GM23338 (cell line): ENCODE results near the gene CD4. TPM values are rescaled to one million over a fixed set of nuclear protein-coding genes. Genes with fewer than 3 reads are reported as not detected.

Experiments used
- ATAC-seq: fragments of 200-7000 bp; cut with Tn5 transposase; 3 replicates; pipeline ENCODE4 v1.9.1; 2020
- DNase-seq: peaks from one replicate; pipeline ENCODE4 v3.0.0-alpha.2; 2015; ENCODE audit warnings: low spot score
- H2AFZ ChIP-seq: fragments of 200-600 bp; sonication (generic); 2 replicates; pipeline ENCODE4 v1.8.0; 2016; ENCODE audit warnings: antibody characterized with exemption, mild to moderate bottlenecking, moderate library complexity
- H3F3A ChIP-seq: fragments of 200-600 bp; sonication (generic); replicated peaks from 2 replicates; pipeline ENCODE4 v1.8.0; 2017; ENCODE audit warnings: antibody characterized with exemption, mixed run types, low read depth
- H3K27ac ChIP-seq: fragments of 200-600 bp; sonication (generic); 2 replicates; pipeline ENCODE4 v1.6.1; 2016; ENCODE audit warnings: low read depth
- H3K27me3 ChIP-seq: fragments of 200-600 bp; sonication (generic); 2 replicates; pipeline ENCODE4 v1.8.0; 2016; ENCODE audit warnings: mild to moderate bottlenecking, mixed run types, moderate library complexity; ENCODE audit not compliant: insufficient read depth
- H3K36me3 ChIP-seq: fragments of 200-600 bp; sonication (generic); 2 replicates; pipeline ENCODE4 v1.8.0; 2016; ENCODE audit warnings: mild to moderate bottlenecking; ENCODE audit not compliant: insufficient read depth
- H3K4me1 ChIP-seq: fragments of 200-600 bp; sonication (generic); 2 replicates; pipeline ENCODE4 v1.8.0; 2016; ENCODE audit warnings: mild to moderate bottlenecking, moderate library complexity; ENCODE audit not compliant: insufficient read depth
- H3K4me2 ChIP-seq: fragments of 200-600 bp; sonication (generic); 2 replicates; pipeline ENCODE4 v1.7.1; 2017; ENCODE audit warnings: mixed run types
- H3K4me3 ChIP-seq: fragments of 200-600 bp; sonication (generic); 2 replicates; pipeline ENCODE4 v1.6.1; 2016; ENCODE audit warnings: mixed run types
- H3K79me2 ChIP-seq: fragments of 200-600 bp; sonication (generic); replicated peaks from 2 replicates; pipeline ENCODE4 v1.8.0; 2017; ENCODE audit warnings: mild to moderate bottlenecking; ENCODE audit not compliant: insufficient read depth
- H3K9me2 ChIP-seq: fragments of 200-600 bp; sonication (generic); 2 replicates; pipeline ENCODE4 v1.8.0; 2017; ENCODE audit not compliant: insufficient read depth
- H4K20me1 ChIP-seq: fragments of 200-600 bp; sonication (generic); replicated peaks from 2 replicates; pipeline ENCODE4 v1.8.0; 2017; ENCODE audit warnings: mild to moderate bottlenecking; ENCODE audit not compliant: insufficient read depth
- H3K27ac Mint-ChIP-seq: 2 replicates; pipeline ENCODE4 v1.8.0; 2020; ENCODE audit warnings: inconsistent platforms, mild to moderate bottlenecking, moderate library complexity, mixed read lengths
- H3K27me3 Mint-ChIP-seq: 3 replicates; pipeline ENCODE4 v1.8.0; 2022; ENCODE audit warnings: low read depth, mild to moderate bottlenecking, moderate library complexity, mixed read lengths, inconsistent platforms; ENCODE audit not compliant: insufficient read depth, poor library complexity
- H3K36me3 Mint-ChIP-seq: 3 replicates; pipeline ENCODE4 v1.8.0; 2021; ENCODE audit warnings: low read depth, mild to moderate bottlenecking, inconsistent platforms, moderate library complexity, mixed read lengths
- H3K4me1 Mint-ChIP-seq: 3 replicates; pipeline ENCODE4 v1.8.0; 2020; ENCODE audit warnings: mild to moderate bottlenecking, inconsistent platforms, mixed read lengths
- H3K4me3 Mint-ChIP-seq: 3 replicates; pipeline ENCODE4 v1.8.0; 2021; ENCODE audit warnings: moderate library complexity, mild to moderate bottlenecking, inconsistent platforms, mixed read lengths
- H3K9me3 Mint-ChIP-seq: 3 replicates; pipeline ENCODE4 v1.8.0; 2020; ENCODE audit warnings: moderate library complexity, mild to moderate bottlenecking, inconsistent platforms, mixed read lengths
- CREB1 ChIP-seq: fragments of 250-450 bp; sonication (Bioruptor Pico); IDR thresholded peaks from 2 replicates; pipeline ENCODE4 v1.5.0; 2020; ENCODE audit warnings: low read depth, mild to moderate bottlenecking, moderate library complexity
- ETS1 ChIP-seq: IDR thresholded peaks from 2 replicates; pipeline ENCODE4 v1.6.1; 2016; ENCODE audit warnings: antibody characterized with exemption
- EZH2 ChIP-seq: fragments of 200-600 bp; sonication (generic); IDR thresholded peaks from one replicate; pipeline ENCODE4 v1.8.0; 2017; ENCODE audit warnings: antibody characterized with exemption, mild to moderate bottlenecking, low read depth; ENCODE audit not compliant: unreplicated experiment
- EZH2phosphoT487 ChIP-seq: fragments of 200-600 bp; sonication (generic); IDR thresholded peaks from one replicate; pipeline ENCODE4 v1.8.1; 2018; ENCODE audit warnings: antibody characterized with exemption; ENCODE audit not compliant: unreplicated experiment
- JUNB ChIP-seq: IDR thresholded peaks from one replicate; pipeline ENCODE4 v1.6.1; 2016; ENCODE audit warnings: antibody characterized with exemption; ENCODE audit not compliant: unreplicated experiment
- NANOG ChIP-seq: IDR thresholded peaks from 2 replicates; pipeline ENCODE4 v1.6.1; 2016; ENCODE audit warnings: antibody characterized with exemption, borderline replicate concordance
- POLR2AphosphoS5 ChIP-seq: IDR thresholded peaks from 2 replicates; pipeline ENCODE4 v1.6.1; 2016; ENCODE audit warnings: antibody characterized with exemption, low read depth
- REST ChIP-seq: IDR thresholded peaks from one replicate; pipeline ENCODE4 v1.6.1; 2018; ENCODE audit warnings: antibody characterized with exemption; ENCODE audit not compliant: unreplicated experiment
- STAT1 ChIP-seq: IDR thresholded peaks from one replicate; pipeline ENCODE4 v1.6.1; 2016; ENCODE audit warnings: antibody characterized with exemption; ENCODE audit not compliant: unreplicated experiment
- ZNF114 ChIP-seq: fragments of 250-450 bp; sonication (Bioruptor Pico); IDR thresholded peaks from 2 replicates; pipeline ENCODE4 v1.5.0; 2020; ENCODE audit warnings: mild to moderate bottlenecking, moderate library complexity
- ZNF331 ChIP-seq: fragments of 250-450 bp; sonication (Bioruptor Pico); IDR thresholded peaks from 2 replicates; pipeline ENCODE4 v1.5.0; 2020; ENCODE audit warnings: low read depth, mild to moderate bottlenecking, moderate library complexity
- ZNF462 ChIP-seq: fragments of 250-450 bp; sonication (Bioruptor Pico); IDR thresholded peaks from 2 replicates; pipeline ENCODE4 v1.5.0; 2020; ENCODE audit warnings: mild to moderate bottlenecking, moderate library complexity
- polyA plus RNA-seq: library from polyadenylated mRNA; unstranded; fragments of >200 nt; fragmentation: Nextera tagmentation; extraction: Ambion mirVana; gene quantifications from 2 replicates; pipeline ENCODE4 v1.2.1, GENCODE V29; 2016
- total RNA-seq: library from RNA; depleted of rRNA; stranded (reverse); fragments of >200 nt; shearing (Covaris generic); gene quantifications from 2 replicates; pipeline ENCODE4 v1.2.3, GENCODE V29; 2014
- TF ChIP-seq, protein P1 (sequence below), 2 experiments: fragments of 200-600 bp in 1 of 2; sonication (generic) in 1 of 2; conservative IDR thresholded peaks; 2 replicates each; pipeline versions ENCODE4 v1.5.1 to v1.6.1; 2016 to 2017; ENCODE audit warnings: antibody characterized with exemption in 2 of 2, low read depth in 2 of 2, mild to moderate bottlenecking in 2 of 2, moderate library complexity in 1 of 2

CD4 gene
- total and polyA plus RNA-seq, 2 experiments from 2014 or later: 1.5 to 2.0 TPM

GRCh38 chr12:6799147-6799546 lies 9.8 kb downstream of the CD4 start:
- no peak overlapping the region for H3K4me3 ChIP-seq
- H3K27ac Mint-ChIP-seq: no peak overlapping the region
- H3K27ac ChIP-seq: no peak overlapping the region
- no peaks in the 10 kb centered on the region for H3K9me2 ChIP-seq
- peaks cover 1% of the 10 kb centered on the region; the same call in 1 of the 3 replicates for H3K36me3 Mint-ChIP-seq
- TF ChIP-seq POLR2AphosphoS5 (no peak), STAT1 (no peak), ZNF331 (CRISPR knock-in tag) (no peak), EZH2phosphoT487 (no peak), ZNF114 (CRISPR knock-in tag) (no peak), CREB1 (CRISPR knock-in tag) (no peak), ZNF462 (no peak), REST (no peak), ETS1 (no peak), JUNB (no peak), NANOG (no peak), EZH2 (no peak)
- TF ChIP-seq, protein P1, sequence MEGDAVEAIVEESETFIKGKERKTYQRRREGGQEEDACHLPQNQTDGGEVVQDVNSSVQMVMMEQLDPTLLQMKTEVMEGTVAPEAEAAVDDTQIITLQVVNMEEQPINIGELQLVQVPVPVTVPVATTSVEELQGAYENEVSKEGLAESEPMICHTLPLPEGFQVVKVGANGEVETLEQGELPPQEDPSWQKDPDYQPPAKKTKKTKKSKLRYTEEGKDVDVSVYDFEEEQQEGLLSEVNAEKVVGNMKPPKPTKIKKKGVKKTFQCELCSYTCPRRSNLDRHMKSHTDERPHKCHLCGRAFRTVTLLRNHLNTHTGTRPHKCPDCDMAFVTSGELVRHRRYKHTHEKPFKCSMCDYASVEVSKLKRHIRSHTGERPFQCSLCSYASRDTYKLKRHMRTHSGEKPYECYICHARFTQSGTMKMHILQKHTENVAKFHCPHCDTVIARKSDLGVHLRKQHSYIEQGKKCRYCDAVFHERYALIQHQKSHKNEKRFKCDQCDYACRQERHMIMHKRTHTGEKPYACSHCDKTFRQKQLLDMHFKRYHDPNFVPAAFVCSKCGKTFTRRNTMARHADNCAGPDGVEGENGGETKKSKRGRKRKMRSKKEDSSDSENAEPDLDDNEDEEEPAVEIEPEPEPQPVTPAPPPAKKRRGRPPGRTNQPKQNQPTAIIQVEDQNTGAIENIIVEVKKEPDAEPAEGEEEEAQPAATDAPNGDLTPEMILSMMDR (conservative IDR thresholded peaks at IDR 0.05; ENCODE audit: low read depth in 2 of 2): no peak
- H3K27me3 Mint-ChIP-seq: peaks cover 6% of the 10 kb centered on the region
- H3K4me1 ChIP-seq: no peaks in the 10 kb centered on the region
- H3K4me3 Mint-ChIP-seq: no peak overlapping the region
- H3K27me3 ChIP-seq: no peaks in the 10 kb centered on the region
- peaks cover 2% of the 10 kb centered on the region for H3K9me3 Mint-ChIP-seq
- peaks cover 2% of the 10 kb centered on the region; the same call in 1 of the 3 replicates for H3K4me1 Mint-ChIP-seq
- no peaks in the 10 kb centered on the region for H4K20me1 ChIP-seq
- H3K79me2 ChIP-seq: no peaks in the 10 kb centered on the region
- DNase-seq (no peak), ATAC-seq (no peak)
- no peak overlapping the region for H3K4me2 ChIP-seq
- no peaks in the 10 kb centered on the region for H3K36me3 ChIP-seq
- H2AFZ ChIP-seq: no peak overlapping the region
- no peaks in the 10 kb centered on the region for H3F3A ChIP-seq
